ENCODE data around the gene PRDM16. TPM values are rescaled to one million over a fixed set of nuclear protein-coding genes. Genes with fewer than 3 reads are reported as not detected.

The PRDM16 gene
- total RNA-seq, 1 experiment from 2014 or later, result 6.1 TPM

- Histone ChIP-seq H4K20me1 (ENCODE audit: insufficient read depth) (no peaks in the 10 kb centered on the region), H3K4me1 (ENCODE audit: control insufficient read depth in 1 of 2, insufficient read depth in 2 of 2, low read length in 2 of 2) (no peaks in the 10 kb centered on the region), H3K9me2 (ENCODE audit: insufficient read depth) (no peaks in the 10 kb centered on the region), H3K36me3 (ENCODE audit: control insufficient read depth in 1 of 2, insufficient read depth in 2 of 2, low read length in 2 of 2) (no peaks in the 10 kb centered on the region), H3K9ac (ENCODE audit: low read length) (no peak overlapping the region), H3K79me2 (ENCODE audit: insufficient read depth, low read length) (no peaks in the 10 kb centered on the region), H2AFZ (ENCODE audit: low read depth, low read length, poor library complexity, severe bottlenecking) (no peak overlapping the region), H3K27ac (ENCODE audit: low read depth, low read length) (no peak overlapping the region), H3K27me3 (ENCODE audit: insufficient read depth, low read length) (no peaks in the 10 kb centered on the region), H3K4me2 (ENCODE audit: low read length) (no peak overlapping the region), H3K4me3 (replicated peaks in 1 of 2; ENCODE audit: low read depth in 1 of 2, low read length in 2 of 2) (no peak overlapping the region), H3K9me3 (ENCODE audit: control insufficient read depth in 1 of 2, insufficient read depth in 1 of 2, low read depth in 1 of 2, low read length in 2 of 2) (no peaks in the 10 kb centered on the region)
- no TSS peak for BruUV-seq (replicated peaks)
- RAD21 ChIA-PET (ENCODE audit: low non-redundant PET in 1 of 2, low total read pairs in 2 of 2, uncharacterized antibody in 2 of 2, unreplicated experiment in 2 of 2), result no interaction called here
- DNase-seq (ENCODE audit: low read depth, low spot score) (no peak), ATAC-seq (no peak)
- TF ChIP-seq POLR2A (IDR thresholded peaks at IDR 0.05; ENCODE audit: borderline replicate concordance, extremely low read depth, insufficient read depth, insufficient read length), result no peak
- TF ChIP-seq CBX3 (IDR thresholded peaks at IDR 0.05; ENCODE audit: low read depth), result no peak
- no peak for TF ChIP-seq EZH2 (IDR thresholded peaks at IDR 0.05)
- TF ChIP-seq FOSL1 (IDR thresholded peaks at IDR 0.05; ENCODE audit: low read depth), result no peak
- no peak for TF ChIP-seq CTCF (IDR thresholded peaks at IDR 0.05 in 2 of 3, conservative IDR thresholded peaks at IDR 0.05 in 1 of 3; ENCODE audit: borderline replicate concordance in 1 of 3, insufficient read depth in 1 of 3, low read depth in 2 of 3, low read length in 2 of 3)
- TF ChIP-seq RAD21 (IDR thresholded peaks at IDR 0.05; ENCODE audit: low read depth), result no peak
- TF ChIP-seq TCF7L2 (IDR thresholded peaks at IDR 0.05; ENCODE audit: borderline replicate concordance, extremely low read depth, insufficient read depth, insufficient read length), result no peak
- TF ChIP-seq CEBPB (IDR thresholded peaks at IDR 0.05; ENCODE audit: low read depth), result no peak
- TF ChIP-seq ELF1 (IDR thresholded peaks at IDR 0.05; ENCODE audit: borderline replicate concordance, low read depth), result no peak
- no peak for TF ChIP-seq EGR1 (IDR thresholded peaks at IDR 0.05; ENCODE audit: low read depth)
- TF ChIP-seq SIN3A (IDR thresholded peaks at IDR 0.05; ENCODE audit: low read depth), result no peak
- TF ChIP-seq ATF3 (IDR thresholded peaks at IDR 0.05), result no peak
- TF ChIP-seq YY1 (IDR thresholded peaks at IDR 0.05; ENCODE audit: extremely low read depth, insufficient replicate concordance, low read depth, low read length), result no peak
- TF ChIP-seq SRF (IDR thresholded peaks at IDR 0.05; ENCODE audit: low read depth), result no peak
- no peak for TF ChIP-seq ZFX (IDR thresholded peaks at IDR 0.05)
- TF ChIP-seq JUND (IDR thresholded peaks at IDR 0.05), result no peak
- no peak for TF ChIP-seq ZNF274 (IDR thresholded peaks at IDR 0.05; ENCODE audit: low read depth, low read length)
- CTCF ChIA-PET, result no interaction called here
- intact Hi-C loops (cut with micrococcal nuclease), result no loop called here
- POLR2A ChIA-PET, result no interaction called here
Measured at GRCh38 chr1:3304692-3305091, 235.7 kb downstream of the PRDM16 start.
